HG02610 (cell line): ENCODE results near the gene MYOF.
"Not testable (repeated sequence)": the region's sequence is repeated elsewhere in the genome, so short reads cannot be mapped to it uniquely, and the experiment has no call there.

Experiments used
- ATAC-seq: cut with Tn5 transposase; IDR thresholded peaks from one replicate; pipeline ENCODE4 v1.9.1; 2021; ENCODE audit warnings: mild to moderate bottlenecking, moderate library complexity; ENCODE audit not compliant: unreplicated experiment

The MYOF gene

DNA sequence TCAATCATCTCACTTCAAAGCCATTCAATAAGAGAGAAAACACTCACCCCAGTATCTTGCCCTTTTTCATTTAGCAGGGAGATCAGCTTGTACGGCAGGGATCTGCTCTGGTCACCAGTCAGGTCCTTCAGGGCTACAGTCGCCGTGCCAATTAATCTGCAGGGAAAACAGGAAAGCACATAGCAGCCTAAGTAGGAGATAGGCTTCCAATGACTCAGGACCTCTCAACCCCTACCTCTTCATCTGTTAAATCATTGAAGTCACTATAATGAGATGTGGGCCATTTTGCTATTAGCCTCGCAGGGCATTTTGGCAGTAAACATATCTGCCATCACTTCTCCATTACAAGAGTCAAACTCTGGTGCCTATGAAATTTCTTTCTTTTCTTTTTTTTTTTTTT lies 50.8 kb downstream of the MYOF start:
- ATAC-seq, result no peak

- no peak for ATAC-seq
Measured at GRCh38 chr10:93425861-93426260, 56.3 kb downstream of the MYOF start.

DNA sequence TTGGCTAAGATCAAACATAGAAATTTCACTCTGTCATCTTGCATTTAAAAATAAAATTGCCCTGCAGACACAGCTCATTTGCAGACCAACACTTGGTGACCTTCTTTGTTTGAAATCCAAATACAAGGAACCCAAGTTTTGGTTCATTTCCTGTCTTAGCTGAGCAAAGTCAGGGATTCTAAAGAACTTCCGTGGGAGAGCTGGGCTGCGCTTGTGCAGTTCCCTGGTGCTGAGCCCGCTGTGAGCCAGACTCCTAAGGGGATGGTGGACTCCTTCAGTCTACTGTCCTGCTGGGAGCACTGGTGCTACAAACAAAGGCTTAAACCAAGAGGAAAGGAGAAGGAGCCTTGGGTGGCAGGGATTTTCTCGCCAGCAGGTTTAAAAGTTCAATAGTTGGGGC lies 60.0 kb downstream of the MYOF start:
- ATAC-seq, result no peak

DNA sequence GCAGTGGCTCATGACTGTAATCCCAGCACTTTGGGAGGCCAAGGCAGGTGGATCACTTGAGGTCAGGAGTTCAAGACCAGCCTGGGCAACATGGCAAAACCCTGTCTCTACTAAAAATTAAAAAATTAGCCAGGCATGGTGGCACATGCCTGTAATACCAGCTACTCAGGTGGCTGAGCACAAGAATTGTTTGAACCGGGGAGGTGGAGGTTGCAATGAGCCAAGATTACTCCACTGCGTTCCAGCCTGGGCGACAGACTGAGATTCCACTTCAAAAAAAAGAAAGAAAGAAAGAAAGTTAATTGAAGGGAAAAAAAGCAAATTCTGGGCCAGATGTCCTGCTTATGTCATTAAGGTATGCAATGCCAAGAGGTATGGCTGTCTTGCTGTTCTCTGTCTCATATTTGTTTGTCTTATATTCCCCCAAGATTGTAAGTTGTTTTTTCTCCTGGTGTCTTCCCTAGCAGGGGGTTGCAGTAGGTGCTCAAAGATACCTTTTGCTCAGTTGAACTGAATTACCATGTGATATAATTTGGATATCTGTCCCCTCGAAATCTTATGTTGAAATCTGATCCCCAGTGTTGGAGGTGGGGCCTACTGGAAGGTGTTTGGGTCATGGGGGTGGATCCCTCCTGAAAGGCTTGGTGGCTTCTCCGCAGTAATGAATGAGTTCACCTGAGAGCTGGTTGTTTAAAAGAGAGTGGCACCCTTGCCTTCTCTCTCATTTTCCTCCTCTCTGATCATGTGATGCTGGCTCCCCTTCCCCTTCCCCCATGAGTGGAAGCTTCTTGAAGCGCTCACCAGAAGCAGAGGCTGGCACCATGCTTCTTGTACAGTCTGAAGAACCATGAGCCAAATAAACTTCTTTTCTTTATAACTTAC lies 60.9 kb downstream of the MYOF start:
- ATAC-seq, result no peak

- no peak for ATAC-seq
Measured at GRCh38 chr10:93420091-93420490, 62.0 kb downstream of the MYOF start.

DNA sequence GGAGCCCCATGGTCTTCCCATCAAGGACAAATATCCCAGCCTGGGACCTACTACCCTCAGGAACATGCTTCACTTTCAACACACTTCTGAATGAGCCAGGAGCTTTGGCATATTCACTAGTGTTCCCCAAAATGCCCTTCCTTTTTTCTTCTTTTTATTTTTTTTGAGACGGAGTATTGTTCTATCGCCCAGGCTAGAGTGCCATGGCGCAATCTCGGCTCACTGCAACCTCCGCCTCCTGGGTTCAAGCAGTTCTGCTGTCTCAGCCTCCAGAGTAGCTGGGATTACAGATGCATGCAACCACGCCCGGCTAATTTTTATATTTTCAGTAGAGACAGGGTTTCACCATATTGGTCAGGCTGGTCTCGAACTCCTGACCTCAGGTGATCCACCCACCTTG lies 63.1 kb downstream of the MYOF start:
- not testable (repeated sequence) for ATAC-seq

GRCh38 chr10:93417921-93418320 lies 64.2 kb downstream of the MYOF start:
- no peak for ATAC-seq

DNA sequence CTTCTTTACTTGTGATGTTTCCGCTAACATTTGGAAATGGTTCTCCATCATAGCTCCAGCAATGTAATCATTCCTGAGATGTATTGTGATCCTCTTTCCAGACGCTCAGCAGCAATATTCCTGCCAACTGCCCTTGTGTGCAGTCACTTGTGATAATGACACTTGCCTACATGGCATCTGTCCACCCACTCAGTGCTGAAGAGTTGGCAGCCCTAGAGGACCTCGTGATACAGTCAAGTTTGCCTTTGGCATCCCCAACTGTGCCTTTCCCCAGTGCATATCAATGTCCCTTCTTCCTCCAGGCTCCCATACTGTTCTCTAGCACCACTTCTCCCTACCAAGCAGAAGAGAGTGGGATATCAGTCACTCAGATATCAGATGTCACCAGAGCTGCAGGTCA lies 64.9 kb downstream of the MYOF start:
- no peak for ATAC-seq

DNA sequence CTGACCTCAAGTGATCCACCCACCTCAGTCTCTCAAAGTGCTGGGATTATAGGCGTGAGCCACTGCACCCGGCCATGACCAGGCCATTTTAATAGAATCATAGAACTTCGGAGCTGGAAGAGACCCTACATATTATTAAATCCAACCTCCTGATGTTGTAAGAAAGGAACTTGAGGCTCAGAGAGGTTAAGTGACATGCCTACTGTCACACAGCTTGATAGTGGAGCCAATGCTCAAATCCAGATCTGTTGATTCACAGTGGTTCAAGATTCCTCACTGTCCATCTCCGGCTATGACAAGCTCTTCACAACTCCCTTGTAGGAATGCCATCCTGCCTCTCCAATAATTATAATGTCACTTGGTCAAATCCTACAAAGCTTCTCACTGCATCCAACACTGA lies 65.3 kb downstream of the MYOF start:
- ATAC-seq, result no peak

- no peak for ATAC-seq
Measured at GRCh38 chr10:93415693-93416092, 66.4 kb downstream of the MYOF start.

DNA sequence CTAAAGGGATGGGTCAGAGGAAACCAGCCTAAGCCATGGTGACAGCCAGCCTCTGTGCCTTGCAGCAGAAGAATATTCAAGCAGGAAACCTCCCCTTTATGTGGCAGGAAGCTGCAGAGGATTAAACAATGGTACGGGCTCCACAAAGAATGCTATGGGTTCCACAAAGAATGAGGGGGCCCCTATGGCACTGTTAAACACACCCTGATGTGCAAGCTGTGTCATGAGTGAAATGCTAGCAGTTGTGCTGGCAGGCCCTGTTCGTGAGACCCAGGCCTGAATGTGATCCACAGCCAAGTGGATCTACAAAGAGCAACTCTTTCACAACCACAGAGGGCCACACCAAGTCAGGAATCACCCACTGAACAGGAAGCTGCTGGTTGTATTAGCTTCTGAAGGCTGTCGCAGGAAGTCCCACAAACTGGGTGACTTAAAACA lies 68.9 kb downstream of the MYOF start:
- ATAC-seq, result no peak

- no peak for ATAC-seq
Measured at GRCh38 chr10:93412801-93413200, 69.3 kb downstream of the MYOF start.

GRCh38 chr10:93410697-93411348 lies 71.3 kb downstream of the MYOF start:
- ATAC-seq, result no peak

GRCh38 chr10:93408783-93409182 lies 73.4 kb downstream of the MYOF start:
- no peak for ATAC-seq

DNA sequence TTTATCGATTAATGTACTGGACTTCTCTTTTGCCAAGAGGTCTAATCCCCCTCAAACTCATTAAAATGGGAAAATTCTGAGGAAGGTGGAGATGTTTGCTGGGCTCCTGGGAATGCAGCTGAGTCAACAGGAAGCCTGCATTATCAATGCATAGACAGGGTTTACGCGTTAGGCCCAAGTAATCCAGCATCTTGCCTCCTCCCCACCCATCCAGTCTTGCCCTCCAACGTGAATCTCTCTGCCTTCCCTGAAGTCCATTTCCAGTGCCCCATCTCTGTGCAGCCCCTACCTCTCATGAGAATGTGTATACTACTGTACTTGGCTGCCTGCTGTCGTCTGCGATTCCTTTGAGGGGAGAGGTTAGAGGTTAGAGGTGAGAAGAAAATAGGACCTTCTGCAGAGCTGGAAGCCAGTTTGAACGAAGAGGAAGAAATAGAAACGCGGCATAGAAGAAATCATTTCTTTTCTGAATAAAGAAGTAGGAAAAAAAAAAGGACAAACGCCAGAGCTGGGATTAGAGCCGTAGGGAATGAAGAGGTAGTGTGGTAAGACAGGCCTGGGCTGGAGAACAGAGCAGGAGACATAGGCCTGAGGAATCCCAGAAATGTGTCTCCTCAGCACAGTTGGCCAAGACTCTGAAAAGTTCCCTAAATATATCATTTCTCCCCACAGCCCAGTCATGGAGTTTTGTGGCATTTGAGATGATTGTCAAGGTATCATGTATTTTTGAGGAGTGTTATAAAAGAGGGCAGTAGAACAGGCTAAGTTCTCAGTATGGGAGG lies 75.6 kb downstream of the MYOF start:
- no peak for ATAC-seq

DNA sequence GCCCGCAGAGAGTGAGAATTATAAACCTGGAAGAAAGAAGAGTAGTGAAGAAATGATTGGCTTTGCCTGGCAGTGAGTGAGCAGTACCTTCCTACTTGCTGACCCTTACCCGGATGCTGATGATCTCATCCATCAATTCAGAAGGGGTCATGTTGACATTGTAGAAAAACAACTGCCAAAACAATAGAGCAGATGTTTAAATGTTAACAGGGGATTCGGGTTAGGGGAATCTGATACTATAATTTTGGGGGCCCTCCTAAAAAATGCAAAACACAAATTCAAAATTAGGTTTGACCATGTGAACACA lies 78.1 kb downstream of the MYOF start:
- ATAC-seq, result no peak

DNA sequence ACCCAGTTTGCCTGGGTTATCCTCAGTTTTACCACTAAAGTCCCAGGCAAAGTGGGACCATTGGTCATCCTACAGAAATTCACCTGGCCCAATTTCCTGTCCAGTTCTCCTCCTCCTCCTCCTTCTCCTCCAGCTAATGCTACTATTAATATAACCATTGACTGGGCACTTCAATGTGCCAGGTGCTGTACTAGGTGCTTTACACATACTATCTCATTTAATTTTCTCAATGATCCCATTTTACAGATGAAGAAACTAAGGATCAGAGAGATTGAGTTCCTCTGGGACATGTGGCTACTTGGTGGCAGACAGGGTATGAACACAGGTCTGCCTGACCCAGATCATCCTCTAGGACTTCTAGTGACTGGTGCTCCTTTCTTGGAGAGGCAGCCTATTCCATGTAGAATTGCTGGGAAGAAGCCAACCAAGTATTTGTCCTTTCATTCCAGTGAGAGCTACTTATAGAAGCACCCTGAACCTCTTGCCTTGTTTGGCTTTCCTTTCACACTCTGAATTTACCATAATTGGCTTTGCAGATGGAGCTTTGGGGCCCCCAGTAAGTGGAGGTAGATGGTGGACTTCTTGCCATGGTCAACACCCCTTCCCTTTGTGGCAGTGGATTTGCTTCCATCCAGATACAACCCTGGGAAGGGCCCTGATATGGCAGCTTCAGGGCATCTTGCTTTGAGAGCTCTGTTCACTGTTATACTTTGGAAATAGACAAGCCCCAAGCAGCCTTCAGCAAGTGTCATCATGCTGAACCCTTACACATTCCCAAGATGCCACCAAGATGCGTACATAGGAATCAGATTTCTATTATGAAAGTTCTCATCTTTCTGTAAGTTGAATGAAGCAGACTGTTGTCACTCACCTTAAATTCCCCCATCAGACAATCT lies 78.7 kb downstream of the MYOF start:
- ATAC-seq, result no peak

- ATAC-seq, result no peak
Measured at GRCh38 chr10:93402192-93402591, 79.9 kb downstream of the MYOF start.

DNA sequence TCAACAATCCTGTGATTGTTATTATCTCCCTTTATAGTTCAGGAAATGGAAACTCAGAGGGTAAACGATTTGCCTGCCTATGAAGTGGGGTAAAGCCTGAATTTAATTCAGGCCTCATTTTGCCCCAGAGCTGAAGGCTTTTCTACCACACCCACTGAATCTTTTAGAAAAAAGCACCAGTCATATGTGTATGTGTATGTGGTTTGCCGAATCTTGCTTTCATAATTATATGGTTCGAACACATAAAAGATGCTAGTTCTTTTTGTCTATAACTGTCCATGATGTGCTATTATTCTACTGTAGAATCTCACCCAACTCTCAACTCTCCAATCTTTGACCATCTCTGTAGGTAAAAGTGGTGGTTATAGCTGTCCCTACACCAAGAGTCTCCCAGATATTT lies 83.6 kb downstream of the MYOF start:
- ATAC-seq, result no peak

DNA sequence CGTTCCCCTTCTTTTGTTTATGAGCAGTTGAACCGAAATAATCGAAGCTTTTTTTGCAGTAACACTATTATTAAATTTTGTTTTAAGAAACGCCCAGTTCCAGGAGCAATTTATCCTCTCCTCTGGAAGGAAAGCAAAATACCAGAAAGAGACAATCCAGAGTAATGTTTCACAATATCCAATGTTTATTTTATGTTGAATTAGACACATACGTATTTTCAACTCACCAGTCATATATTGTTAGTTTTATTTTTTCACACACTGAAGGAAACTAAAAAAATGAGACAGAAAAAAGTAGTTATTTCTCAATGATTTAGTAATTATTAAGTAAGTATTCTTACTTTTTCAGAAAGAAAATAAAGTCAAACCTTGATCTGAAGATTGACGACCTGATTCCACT lies 85.1 kb downstream of the MYOF start:
- ATAC-seq, result no peak

- no peak for ATAC-seq
Measured at GRCh38 chr10:93393211-93393610, 88.9 kb downstream of the MYOF start.
